HepG2 (cell line): ENCODE data around the gene TPM1.

Experiments
- DMAP1 ChIP-seq: IDR thresholded peaks from 2 replicates; pipeline ENCODE4 v1.6.1; 2016
- ELF1 ChIP-seq: sonication (generic); formaldehyde crosslinking; IDR thresholded peaks from 2 replicates; pipeline ENCODE4 v1.4.0; 2020; ENCODE audit warnings: missing genetic modification reagents
- ERF ChIP-seq: IDR thresholded peaks from 2 replicates; pipeline ENCODE4 v1.6.1; 2018; ENCODE audit warnings: missing biosample characterization, missing genetic modification reagents
- GABPA ChIP-seq, 2 experiments: IDR thresholded peaks; 2 replicates each; pipeline ENCODE4 v1.6.1; 2011 to 2016; ENCODE audit warnings: low read depth in 2 of 2, low read length in 1 of 2, missing biosample characterization in 1 of 2, missing genetic modification characterization in 1 of 2
- GLI4 ChIP-seq: sonication (generic); formaldehyde crosslinking; IDR thresholded peaks from 2 replicates; pipeline ENCODE4 v1.5.1; 2020; ENCODE audit warnings: missing genetic modification reagents, mild to moderate bottlenecking, moderate library complexity, borderline replicate concordance
- TMF1 ChIP-seq: sonication (generic); formaldehyde crosslinking; IDR thresholded peaks from 2 replicates; pipeline ENCODE4 v1.8.1; 2022; ENCODE audit warnings: low read depth, missing genetic modification reagents
- ZNF136 ChIP-seq: sonication (generic); formaldehyde crosslinking; IDR thresholded peaks from 2 replicates; pipeline ENCODE4 v1.8.1; 2022; ENCODE audit warnings: low read depth, mild to moderate bottlenecking, moderate library complexity, missing genetic modification reagents
- ZZZ3 ChIP-seq: sonication (generic); formaldehyde crosslinking; IDR thresholded peaks from 2 replicates; pipeline ENCODE4 v1.4.0; 2020; ENCODE audit warnings: missing genetic modification reagents, mild to moderate bottlenecking, borderline replicate concordance
- TF ChIP-seq, protein P1 (sequence below): sonication (generic); formaldehyde crosslinking; IDR thresholded peaks from 2 replicates; pipeline ENCODE4 v1.4.0; 2020; ENCODE audit warnings: missing genetic modification reagents

- TF ChIP-seq TMF1 (CRISPR knock-in tag) (no peak), GABPA (IDR thresholded peaks at IDR 0.05; ENCODE audit: low read depth, low read length) (no peak), GABPA (CRISPR knock-in tag; IDR thresholded peaks at IDR 0.05; ENCODE audit: low read depth) (no peak), ZNF136 (CRISPR knock-in tag) (no peak), ERF (no peak), DMAP1 (CRISPR knock-in tag) (no peak), GLI4 (CRISPR knock-in tag) (no peak), ELF1 (CRISPR knock-in tag) (no peak), ZZZ3 (CRISPR knock-in tag) (no peak)
- TF ChIP-seq, protein P1, sequence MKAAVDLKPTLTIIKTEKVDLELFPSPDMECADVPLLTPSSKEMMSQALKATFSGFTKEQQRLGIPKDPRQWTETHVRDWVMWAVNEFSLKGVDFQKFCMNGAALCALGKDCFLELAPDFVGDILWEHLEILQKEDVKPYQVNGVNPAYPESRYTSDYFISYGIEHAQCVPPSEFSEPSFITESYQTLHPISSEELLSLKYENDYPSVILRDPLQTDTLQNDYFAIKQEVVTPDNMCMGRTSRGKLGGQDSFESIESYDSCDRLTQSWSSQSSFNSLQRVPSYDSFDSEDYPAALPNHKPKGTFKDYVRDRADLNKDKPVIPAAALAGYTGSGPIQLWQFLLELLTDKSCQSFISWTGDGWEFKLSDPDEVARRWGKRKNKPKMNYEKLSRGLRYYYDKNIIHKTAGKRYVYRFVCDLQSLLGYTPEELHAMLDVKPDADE (CRISPR knock-in tag): no peak
Observed at GRCh38 chr15:63025460-63025859, 17.1 kb upstream of the TPM1 start.
